Stimulated activated naive B cell treated with anti-CD40 and anti-IgM and Interleukin-4, amounts not matched to agents 10 μg/mL and 1 μg/mL and 100 μg/mL, for 72 hours (primary cell): ENCODE measurements around the gene TBC1D14.
A peak's percentile ranks its signal among the peaks of the same experiment; 100 is the strongest.
"Not testable (repeated sequence)": the region's sequence is repeated elsewhere in the genome, so short reads cannot be mapped to it uniquely, and the experiment has no call there.

Experiments
- ATAC-seq, 2 donors: fragments of 150-1000 bp; cut with Tn5 transposase; replicated peaks; 2 replicates each; pipeline ENCODE4 v1.10.0; 2021; ENCODE audit warnings: moderate library complexity in 1 of 2
- DNase-seq: peaks from one replicate; pipeline ENCODE4 v3.0.0; 2021
- H3K27ac Mint-ChIP-seq: one replicate; pipeline ENCODE4 v1.8.0; 2022; ENCODE audit warnings: mild to moderate bottlenecking, mixed read lengths
- H3K27me3 Mint-ChIP-seq, 2 donors: one replicate each; pipeline ENCODE4 v1.8.0; 2022; ENCODE audit warnings: mixed read lengths in 2 of 2
- H3K36me3 Mint-ChIP-seq, 2 donors: one replicate each; pipeline ENCODE4 v1.8.0; 2022; ENCODE audit warnings: mixed read lengths in 2 of 2, mild to moderate bottlenecking in 1 of 2
- H3K4me1 Mint-ChIP-seq, 2 donors: one replicate each; pipeline ENCODE4 v1.8.0; 2022; ENCODE audit warnings: mixed read lengths in 2 of 2, mild to moderate bottlenecking in 1 of 2
- H3K4me3 Mint-ChIP-seq, 2 donors: one replicate each; pipeline ENCODE4 v1.8.0; 2022; ENCODE audit warnings: mild to moderate bottlenecking in 2 of 2, mixed read lengths in 2 of 2, moderate library complexity in 1 of 2
- H3K9me3 Mint-ChIP-seq, 2 donors: one replicate each; pipeline ENCODE4 v1.8.0; 2022; ENCODE audit warnings: mixed read lengths in 2 of 2, mild to moderate bottlenecking in 1 of 2

TBC1D14 gene

DNA sequence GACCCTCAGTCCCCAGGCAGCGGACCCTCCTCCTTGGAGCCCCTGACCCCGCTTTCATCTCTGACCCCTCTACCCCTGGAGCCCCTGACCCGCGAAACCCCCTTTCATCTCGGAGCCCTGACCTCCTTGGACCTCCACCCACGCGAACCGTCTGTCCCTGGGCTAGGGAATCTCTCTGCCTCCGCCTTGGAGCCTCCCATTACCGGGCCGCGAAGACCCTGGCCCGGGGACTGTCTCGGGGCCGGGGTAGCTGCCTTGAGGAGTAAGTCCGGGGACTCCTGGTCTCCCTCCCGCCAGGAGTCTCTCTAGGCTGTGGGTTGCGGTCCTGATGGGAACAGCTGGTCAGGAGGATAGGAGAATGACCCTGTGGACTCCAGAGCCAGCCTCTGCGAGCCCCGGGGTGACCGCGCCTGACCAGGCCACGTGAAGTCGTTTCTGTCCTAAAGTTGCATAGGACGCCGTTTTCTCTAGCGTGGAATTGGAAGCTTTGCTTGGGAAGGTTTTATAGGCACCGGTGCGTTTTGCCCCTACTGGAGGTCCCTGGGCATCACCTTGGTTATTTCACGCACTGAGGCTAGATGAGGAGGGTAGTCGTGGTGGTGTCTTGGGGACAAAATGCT, 824 bp downstream of the TBC1D14 start:
- Mint-ChIP-seq H3K27me3 (peaks cover 11 to 13% of the 10 kb centered on the region in 2 donors), H3K9me3 (no peaks in the 10 kb centered on the region), H3K4me3 (peak overlapping the region; percentile 95 to 100), H3K4me1 (peaks cover 38 to 69% of the 10 kb centered on the region in 2 donors), H3K36me3 (peaks cover 0 to 5% of the 10 kb centered on the region in 2 donors), H3K27ac (peak overlapping the region; percentile 97)
- ATAC-seq (no peak), DNase-seq (no peak)

DNA sequence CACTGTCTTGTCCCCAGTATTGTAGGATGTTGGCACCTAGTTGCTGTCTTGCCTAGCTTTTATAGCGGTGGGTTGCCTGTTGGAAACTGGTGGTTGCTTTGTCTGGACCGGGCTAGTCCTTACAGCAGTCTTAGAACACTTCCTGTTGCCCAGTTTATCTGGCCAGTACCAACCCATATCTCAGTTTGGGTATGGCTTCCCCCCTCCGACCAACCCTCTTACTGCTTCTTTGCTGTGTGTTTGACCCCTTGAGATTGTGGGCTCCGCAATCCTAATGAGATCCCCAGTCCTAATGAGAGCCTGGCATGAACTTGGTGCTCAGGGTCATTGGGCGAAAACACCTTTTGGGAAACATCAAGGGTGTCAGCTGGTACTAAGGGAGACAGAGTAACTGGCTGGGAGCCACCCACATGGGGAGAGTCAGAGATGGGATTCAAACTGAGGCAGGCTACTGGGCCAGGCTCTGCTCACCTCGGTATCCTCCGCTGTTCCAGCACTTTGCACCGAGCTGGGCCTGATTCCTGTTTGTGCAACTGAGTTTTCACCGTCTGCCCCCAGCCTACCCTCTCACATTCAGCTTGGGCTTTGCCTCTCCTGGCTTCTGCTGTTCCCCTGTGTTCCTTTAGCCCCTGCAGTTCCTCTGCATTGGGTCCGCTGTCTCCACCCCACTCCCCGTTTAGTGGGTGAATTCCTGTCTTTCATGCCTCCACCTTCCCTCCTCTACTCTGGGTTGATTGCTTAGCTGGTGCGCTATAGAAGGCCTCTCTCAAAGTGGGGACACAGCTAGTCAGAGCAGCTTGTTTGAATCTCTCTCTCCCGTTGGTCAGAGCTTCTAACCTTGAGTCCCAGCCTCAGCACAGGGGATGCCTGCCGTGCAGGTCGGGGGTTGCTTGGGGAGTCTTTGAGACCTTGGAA, 1.6 kb downstream of the TBC1D14 start:
- Mint-ChIP-seq H3K36me3 (peaks cover 0 to 5% of the 10 kb centered on the region in 2 donors), H3K27ac (no peak overlapping the region), H3K4me3 (peak overlapping the region; percentile 95 to 100), H3K9me3 (no peaks in the 10 kb centered on the region), H3K27me3 (peaks cover 11 to 13% of the 10 kb centered on the region in 2 donors), H3K4me1 (peaks cover 43 to 77% of the 10 kb centered on the region in 2 donors)
- ATAC-seq (no peak), DNase-seq (no peak)

DNA sequence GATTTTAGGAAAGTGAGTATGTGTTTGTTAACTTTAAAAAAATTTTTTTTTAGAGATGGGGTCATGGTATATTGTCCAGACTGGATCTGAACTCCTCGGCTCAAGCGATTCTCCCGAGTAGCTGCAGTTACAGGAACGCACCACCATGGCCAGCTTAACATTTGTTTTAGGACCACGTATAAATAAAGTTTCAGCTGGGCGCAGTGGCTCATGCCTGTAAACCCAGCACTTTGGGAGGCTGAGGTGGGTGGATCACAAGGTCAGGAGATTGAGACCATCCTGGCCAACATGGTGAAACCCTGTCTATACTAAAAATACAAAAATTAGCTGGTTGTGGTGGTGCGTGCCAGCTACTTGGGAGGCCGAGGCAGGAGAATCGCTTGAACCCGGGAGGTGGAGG, 2.3 kb downstream of the TBC1D14 start:
- Mint-ChIP-seq H3K4me3 (peak overlapping the region in 1 of 2 donors; percentile 37), H3K27me3 (peaks cover 9 to 10% of the 10 kb centered on the region in 2 donors)
- not testable (repeated sequence) for H3K27ac Mint-ChIP-seq

DNA sequence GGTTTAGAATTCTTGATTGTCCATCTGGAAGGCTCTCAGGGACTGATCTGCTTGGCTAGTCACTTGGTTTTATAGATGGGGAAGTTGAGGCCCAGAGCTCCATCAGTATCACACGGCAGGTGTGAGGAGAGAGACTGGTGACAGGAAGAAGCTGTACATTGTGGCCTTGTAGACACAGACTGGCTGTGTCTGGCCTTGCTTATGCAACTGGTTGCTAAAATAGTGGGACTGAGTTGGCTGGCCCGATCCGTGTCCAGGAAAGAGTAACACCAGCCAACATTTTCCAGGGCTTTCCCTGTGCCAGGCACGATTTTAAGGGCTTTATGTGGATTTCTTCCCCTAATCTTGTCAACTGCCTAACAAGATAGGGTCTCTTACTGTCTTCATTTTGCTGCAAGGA, 2.8 kb downstream of the TBC1D14 start:
- DNase-seq (no peak), ATAC-seq (no peak)
- no peaks in the 10 kb centered on the region for H3K9me3 Mint-ChIP-seq
- no peak overlapping the region for H3K27ac Mint-ChIP-seq
- H3K4me3 Mint-ChIP-seq = no peak overlapping the region
- peaks cover 55 to 86% of the 10 kb centered on the region in 2 donors for H3K4me1 Mint-ChIP-seq
- H3K27me3 Mint-ChIP-seq = peaks cover 4 to 5% of the 10 kb centered on the region in 2 donors
- H3K36me3 Mint-ChIP-seq = peaks cover 6 to 9% of the 10 kb centered on the region in 2 donors

More for the DNA sequence above, 2.3 kb downstream of the TBC1D14 start:
- not testable (repeated sequence) for ATAC-seq, DNase-seq, H3K36me3 Mint-ChIP-seq, H3K9me3 Mint-ChIP-seq
- H3K4me1 Mint-ChIP-seq = peaks cover 50 to 84% of the 10 kb centered on the region in 2 donors

DNA sequence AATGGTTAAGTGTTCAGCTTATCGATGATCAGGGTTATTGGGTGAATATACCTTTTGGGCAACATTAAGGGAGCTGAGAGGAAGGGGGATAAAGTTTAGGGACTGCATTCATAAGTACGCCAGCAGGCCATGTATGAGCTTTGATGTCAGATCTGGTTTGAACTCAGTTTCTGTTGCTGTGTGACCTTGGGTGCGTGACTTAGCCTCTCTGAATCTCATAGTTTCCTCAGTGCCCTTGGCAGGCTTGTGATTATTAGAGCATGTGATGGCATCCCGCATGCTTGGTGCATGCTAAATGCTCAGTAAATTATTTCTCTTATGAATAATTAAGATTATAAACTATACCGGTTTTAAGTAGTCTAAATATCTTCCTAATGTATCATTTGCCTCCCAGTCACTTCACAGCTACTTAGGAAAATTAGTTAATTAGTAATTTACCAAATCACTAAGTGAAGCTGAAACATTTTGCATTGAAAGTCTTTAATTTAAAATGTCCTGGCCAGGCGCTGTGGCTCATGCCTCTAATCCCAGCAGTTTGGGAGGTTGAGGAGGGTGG, 3.8 kb downstream of the TBC1D14 start:
- peaks cover 57 to 86% of the 10 kb centered on the region in 2 donors for H3K4me1 Mint-ChIP-seq
- H3K4me3 Mint-ChIP-seq = no peak overlapping the region

DNA sequence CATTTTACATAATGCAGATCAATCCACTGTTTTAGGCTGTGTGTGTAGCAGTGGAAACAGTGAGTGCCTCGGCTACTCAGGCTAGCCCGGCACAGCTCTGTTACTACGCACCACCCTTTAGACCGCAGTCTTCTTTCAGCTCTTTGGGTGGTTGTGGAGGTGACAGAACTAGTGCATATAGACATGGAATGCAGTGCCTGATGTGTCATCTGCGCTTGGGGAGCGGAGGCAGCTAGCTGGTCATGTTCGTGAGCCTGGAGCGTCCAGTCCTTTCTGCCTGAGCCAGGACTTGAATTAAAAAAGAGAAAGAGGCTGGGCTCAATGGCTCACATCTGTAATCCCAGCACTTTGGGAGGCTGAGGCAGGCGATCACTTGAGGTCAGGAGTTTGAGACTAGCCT, 4.8 kb downstream of the TBC1D14 start:
- Mint-ChIP-seq H3K4me3 (no peak overlapping the region), H3K36me3 (peaks cover 10 to 12% of the 10 kb centered on the region in 2 donors), H3K27me3 (no peaks in the 10 kb centered on the region), H3K9me3 (no peaks in the 10 kb centered on the region), H3K27ac (no peak overlapping the region), H3K4me1 (peaks cover 53 to 85% of the 10 kb centered on the region in 2 donors)
- no peak for DNase-seq
- ATAC-seq = no peak

More for the DNA sequence above, 3.8 kb downstream of the TBC1D14 start:
- no peak overlapping the region for H3K27ac Mint-ChIP-seq
- H3K9me3 Mint-ChIP-seq = no peaks in the 10 kb centered on the region
- H3K36me3 Mint-ChIP-seq = peaks cover 7 to 12% of the 10 kb centered on the region in 2 donors
- ATAC-seq (no peak), DNase-seq (no peak)
- H3K27me3 Mint-ChIP-seq = no peaks in the 10 kb centered on the region

DNA sequence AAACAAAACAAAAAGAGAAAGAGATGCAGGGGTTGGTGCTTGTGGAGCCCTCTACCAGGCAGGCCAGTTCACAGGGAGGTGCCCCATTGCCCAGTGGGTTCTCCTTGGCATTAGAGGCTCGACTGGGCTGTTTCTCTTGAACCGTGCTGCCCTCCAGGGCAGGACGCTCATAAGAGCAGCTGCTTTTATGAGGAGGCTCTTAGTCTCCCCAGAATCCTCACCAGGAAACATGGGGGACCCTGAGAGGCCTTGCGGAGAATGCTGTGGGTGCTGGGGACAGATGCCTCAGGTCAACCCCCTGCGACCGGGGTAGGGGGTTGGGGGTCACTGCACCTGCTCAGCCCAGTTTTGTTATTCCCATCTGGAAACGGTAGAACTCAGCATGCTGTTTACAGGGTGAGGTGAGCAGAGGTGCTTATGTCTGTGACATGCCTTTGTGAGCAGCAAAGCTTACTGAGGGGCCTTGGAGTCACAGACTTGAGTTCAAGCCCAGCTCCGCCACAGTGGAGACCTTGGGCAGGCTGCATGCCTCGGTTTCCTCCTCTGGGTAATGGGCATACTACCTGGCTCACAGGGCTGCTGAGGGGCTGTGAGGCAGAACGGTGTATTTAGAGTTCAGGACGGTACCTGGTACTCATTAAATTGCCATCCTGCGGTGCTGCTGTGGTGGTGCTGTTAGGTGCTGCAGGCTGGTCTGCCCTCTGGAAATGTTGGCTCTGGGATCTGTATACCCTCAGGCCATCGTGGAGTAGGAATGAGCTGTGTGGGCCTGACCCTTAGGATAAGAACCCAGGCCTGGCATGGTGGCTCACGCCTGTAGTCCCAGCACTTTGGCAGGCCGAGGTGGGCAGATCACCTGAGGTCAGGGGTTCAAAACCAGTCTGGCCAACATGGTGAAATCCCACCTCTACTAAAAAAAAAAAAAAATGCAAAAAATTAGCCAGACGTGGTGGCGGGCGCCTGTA, 5.7 kb downstream of the TBC1D14 start:
- no peak for DNase-seq
- ATAC-seq = no peak
- Mint-ChIP-seq H3K27me3 (no peaks in the 10 kb centered on the region), H3K9me3 (no peaks in the 10 kb centered on the region), H3K27ac (no peak overlapping the region), H3K4me1 (peaks cover 56 to 88% of the 10 kb centered on the region in 2 donors), H3K36me3 (peaks cover 8 to 14% of the 10 kb centered on the region in 2 donors), H3K4me3 (no peak overlapping the region)

DNA sequence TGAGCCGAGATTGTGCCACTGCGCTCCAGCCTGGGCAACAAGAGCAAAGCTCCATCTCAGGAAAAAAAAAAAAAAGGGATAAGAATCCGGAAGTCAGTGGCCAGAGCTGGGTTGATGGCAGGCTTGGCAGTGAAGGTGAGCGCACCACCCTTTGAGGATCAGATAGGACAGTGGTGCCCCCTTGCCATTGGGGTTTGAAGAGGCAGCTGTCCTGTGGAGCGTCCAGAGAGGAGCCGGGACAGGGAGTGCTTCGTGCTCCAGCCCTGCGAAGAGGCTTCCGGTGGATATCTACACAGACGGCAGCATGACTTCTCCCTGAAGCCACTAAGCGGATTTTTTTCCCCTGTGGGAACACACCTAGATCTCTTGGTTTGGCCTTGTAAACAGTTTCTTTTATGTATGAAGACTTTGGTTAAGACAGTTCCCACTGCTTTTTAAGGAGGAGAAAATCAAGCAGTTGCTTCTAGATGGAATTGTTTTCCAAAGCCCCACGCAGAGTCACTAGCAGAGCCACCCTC, 6.5 kb downstream of the TBC1D14 start:
- Mint-ChIP-seq H3K4me1 (peaks cover 51 to 85% of the 10 kb centered on the region in 2 donors), H3K4me3 (no peak overlapping the region), H3K36me3 (peaks cover 6 to 14% of the 10 kb centered on the region in 2 donors), H3K27ac (peak overlapping the region; percentile 88), H3K27me3 (no peaks in the 10 kb centered on the region), H3K9me3 (no peaks in the 10 kb centered on the region)
- no peak for ATAC-seq
- no peak for DNase-seq

DNA sequence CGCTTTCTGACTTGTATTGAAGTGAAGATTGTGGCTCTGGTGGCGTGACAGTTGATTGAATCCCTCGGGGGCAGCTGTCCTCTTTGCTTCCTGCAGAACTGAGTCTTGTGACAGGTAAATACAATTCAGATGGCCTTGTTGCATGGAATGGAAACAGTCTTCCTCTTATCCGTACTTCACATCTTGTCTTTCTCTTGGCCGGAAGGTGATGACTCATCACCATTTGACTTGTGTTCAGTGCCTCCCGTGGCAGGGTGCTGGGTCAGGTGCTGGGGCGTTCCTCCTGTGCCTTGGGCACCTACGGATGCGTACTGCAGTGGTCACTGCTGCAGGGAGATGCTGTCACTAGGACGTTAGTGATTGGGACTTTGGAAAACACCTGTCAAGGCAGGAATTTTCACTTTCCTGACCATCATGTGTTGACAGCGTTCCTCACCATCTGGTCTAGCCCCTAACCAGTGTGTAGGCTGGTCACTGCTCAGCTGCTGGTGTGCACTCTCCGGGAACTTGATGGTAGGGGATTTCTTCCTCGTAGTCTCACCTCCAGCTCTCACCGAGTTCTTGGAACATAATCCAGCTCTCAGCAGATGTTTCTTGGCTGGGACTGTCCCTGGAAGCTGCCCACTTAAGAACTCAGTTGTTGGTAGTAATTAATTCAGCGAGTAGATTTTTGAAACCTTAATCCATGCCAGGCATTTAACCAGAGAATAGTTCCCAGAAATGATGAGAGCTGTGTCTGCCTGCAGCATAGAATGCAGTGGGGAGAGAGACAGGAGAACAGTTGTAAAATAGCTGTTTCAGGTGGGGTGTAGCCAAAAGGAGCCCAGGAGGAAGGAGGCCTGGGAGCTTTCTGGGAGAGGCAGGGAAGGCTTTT, 7.2 kb downstream of the TBC1D14 start:
- ATAC-seq (peak; percentile 64 to 74), DNase-seq (no peak)
- Mint-ChIP-seq H3K4me1 (peaks cover 48 to 81% of the 10 kb centered on the region in 2 donors), H3K9me3 (no peaks in the 10 kb centered on the region), H3K27me3 (no peaks in the 10 kb centered on the region), H3K27ac (peak overlapping the region; percentile 88), H3K36me3 (peaks cover 7 to 15% of the 10 kb centered on the region in 2 donors), H3K4me3 (peak overlapping the region; percentile 50 to 76)

DNA sequence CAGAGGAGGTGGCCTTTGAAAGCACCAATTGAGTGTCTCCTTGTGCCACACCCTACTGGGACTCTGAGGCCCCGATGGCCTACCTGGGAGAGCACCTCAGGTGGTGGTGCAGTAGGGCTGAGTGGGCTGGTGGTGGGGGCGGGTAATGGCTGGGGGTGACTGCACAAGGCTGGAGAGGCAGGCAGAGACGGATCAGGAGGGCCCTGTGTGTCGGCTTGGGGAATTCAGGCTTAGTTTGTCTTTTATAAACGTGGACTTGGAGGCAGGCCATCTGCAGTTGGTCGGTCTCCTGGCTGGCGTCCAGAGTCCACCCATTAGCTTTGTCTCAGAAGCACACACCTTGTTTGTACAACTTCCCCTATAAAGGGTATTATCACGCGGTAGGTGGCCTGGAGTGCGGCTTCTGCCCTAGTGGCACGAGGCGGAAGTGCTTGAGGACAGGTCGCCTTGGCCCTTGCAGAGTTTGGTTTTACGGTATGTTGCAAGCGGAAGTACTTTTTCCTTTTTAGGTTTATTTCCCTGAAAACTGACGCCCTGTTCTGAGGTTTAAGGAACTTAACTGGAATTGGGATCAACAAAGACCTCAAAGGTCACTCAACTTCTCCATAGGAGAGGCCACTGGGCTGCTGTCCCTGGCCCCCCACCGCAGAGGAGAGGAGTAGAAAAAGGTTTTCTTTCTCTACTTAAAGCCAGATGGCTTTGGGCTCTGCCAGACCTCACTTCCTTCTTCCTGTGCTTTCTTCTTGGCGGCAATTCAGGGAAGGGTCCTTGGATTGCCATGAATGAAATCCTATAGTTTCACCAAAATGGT, 8.0 kb downstream of the TBC1D14 start:
- DNase-seq = peak; percentile 39
- Mint-ChIP-seq H3K4me3 (peak overlapping the region; percentile 50 to 76), H3K9me3 (no peaks in the 10 kb centered on the region), H3K27ac (peak overlapping the region; percentile 88), H3K4me1 (peaks cover 44 to 81% of the 10 kb centered on the region in 2 donors), H3K36me3 (peaks cover 10 to 22% of the 10 kb centered on the region in 2 donors), H3K27me3 (no peaks in the 10 kb centered on the region)
- peak; percentile 89 to 91 for ATAC-seq

DNA sequence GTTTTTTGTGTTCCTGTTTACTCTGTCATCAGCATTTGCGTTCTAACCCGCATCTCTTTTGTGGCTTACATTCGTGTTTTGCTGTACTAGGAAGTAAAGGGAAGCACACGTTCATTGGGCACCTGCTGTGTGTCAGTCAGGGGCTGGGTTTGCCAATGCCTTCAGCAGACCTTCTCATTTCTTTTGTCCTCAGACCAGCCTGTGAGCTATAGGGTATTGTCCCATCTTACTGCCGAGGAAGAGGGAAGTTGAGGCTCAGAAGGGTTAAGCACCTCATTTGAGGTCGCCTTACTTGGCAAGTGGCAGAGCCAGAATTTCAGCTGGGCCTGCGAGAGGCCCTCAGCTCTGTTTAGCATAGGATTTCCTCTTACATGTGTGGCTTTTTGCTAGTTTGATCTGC, 8.7 kb downstream of the TBC1D14 start:
- Mint-ChIP-seq H3K4me1 (peaks cover 42 to 78% of the 10 kb centered on the region in 2 donors), H3K27me3 (no peaks in the 10 kb centered on the region), H3K4me3 (peak overlapping the region in 1 of 2 donors; percentile 76), H3K9me3 (no peaks in the 10 kb centered on the region), H3K36me3 (peaks cover 11 to 26% of the 10 kb centered on the region in 2 donors), H3K27ac (peak overlapping the region; percentile 59)
- no peak for ATAC-seq
- DNase-seq = no peak

DNA sequence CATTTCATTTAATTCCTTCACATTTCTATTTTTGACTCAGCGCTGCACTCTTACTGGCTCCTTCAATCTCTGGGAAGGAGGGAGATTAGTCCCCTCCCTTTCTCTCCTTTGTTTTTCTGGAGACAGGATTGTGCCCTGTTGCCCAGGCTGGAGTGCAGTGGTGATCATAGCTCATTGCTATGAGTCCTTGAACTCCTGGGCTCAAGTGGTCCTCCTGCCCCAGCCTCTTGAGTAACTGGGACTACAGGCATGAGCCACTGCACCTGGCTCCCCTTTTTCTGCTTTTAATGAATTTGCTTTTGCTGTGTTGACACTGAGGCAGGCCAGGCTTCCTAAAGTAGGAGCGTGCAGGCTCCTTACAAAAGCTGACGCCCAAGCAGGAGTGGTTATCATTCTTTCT, 10.5 kb downstream of the TBC1D14 start:
- DNase-seq = no peak
- peaks cover 44 to 77% of the 10 kb centered on the region in 2 donors for H3K4me1 Mint-ChIP-seq
- no peaks in the 10 kb centered on the region for H3K27me3 Mint-ChIP-seq
- H3K9me3 Mint-ChIP-seq = no peaks in the 10 kb centered on the region
- peaks cover 27 to 43% of the 10 kb centered on the region in 2 donors for H3K36me3 Mint-ChIP-seq
- no peak overlapping the region for H3K27ac Mint-ChIP-seq
- no peak overlapping the region for H3K4me3 Mint-ChIP-seq
- ATAC-seq = no peak
